ENCODE data around the gene KLK13. TPM values are rescaled to one million over a fixed set of nuclear protein-coding genes. Genes with fewer than 3 reads are reported as not detected.

KLK13 gene, protein sequence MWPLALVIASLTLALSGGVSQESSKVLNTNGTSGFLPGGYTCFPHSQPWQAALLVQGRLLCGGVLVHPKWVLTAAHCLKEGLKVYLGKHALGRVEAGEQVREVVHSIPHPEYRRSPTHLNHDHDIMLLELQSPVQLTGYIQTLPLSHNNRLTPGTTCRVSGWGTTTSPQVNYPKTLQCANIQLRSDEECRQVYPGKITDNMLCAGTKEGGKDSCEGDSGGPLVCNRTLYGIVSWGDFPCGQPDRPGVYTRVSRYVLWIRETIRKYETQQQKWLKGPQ
- not detected in 2 replicates for total RNA-seq

GRCh38 chr19:51064534-51065220, at the start of gene KLK13:
KLK13 (minus strand) TSS chr19:51065092; CDS start chr19:51065067, 25 bp downstream.
- DNase-seq (ENCODE audit: low read depth) = no peak

GRCh38 chr19:51114087-51114729, 49.3 kb upstream of the KLK13 start:
- TF ChIP-seq CTCF (conservative IDR thresholded peaks at IDR 0.05; ENCODE audit: low read depth, low read length) = no peak
- no peak overlapping the region for H3K4me3 ChIP-seq (ENCODE audit: low read depth, low read length)
- DNase-seq (ENCODE audit: low read depth) = no peak

More at GRCh38 chr19:51064534-51065220, at the start of gene KLK13:
- TF ChIP-seq CTCF (conservative IDR thresholded peaks at IDR 0.05; ENCODE audit: low read depth, low read length) = no peak
- peak within 1 kb of the TSS; percentile 36 for H3K4me3 ChIP-seq (ENCODE audit: low read depth, low read length)

GRCh38 chr19:51111606-51112005, 46.7 kb upstream of the KLK13 start:
- no peak for DNase-seq (ENCODE audit: low read depth)
- no peak overlapping the region for H3K4me3 ChIP-seq (ENCODE audit: low read depth, low read length)
- peak; percentile 22 for TF ChIP-seq CTCF (conservative IDR thresholded peaks at IDR 0.05; ENCODE audit: low read depth, low read length)

DNA sequence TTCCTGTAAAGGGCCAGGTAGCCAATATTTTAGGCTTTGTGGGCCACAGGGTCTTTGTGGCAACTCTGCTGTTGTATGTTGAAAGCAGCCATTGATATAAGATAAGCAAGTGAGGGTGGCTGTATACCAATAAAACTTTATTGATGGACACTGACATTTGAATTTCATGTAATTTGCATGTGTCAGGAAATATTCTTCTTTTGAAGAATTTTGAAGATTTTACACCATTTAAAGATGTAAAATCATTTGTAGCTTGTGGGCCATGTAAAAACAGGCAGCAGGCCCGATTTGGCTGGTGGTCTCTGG, 45.7 kb upstream of the KLK13 start:
- H3K4me3 ChIP-seq (ENCODE audit: low read depth, low read length) = no peak overlapping the region
- no peak for DNase-seq (ENCODE audit: low read depth)
- no peak for TF ChIP-seq CTCF (conservative IDR thresholded peaks at IDR 0.05; ENCODE audit: low read depth, low read length)

- no peak for TF ChIP-seq CTCF (conservative IDR thresholded peaks at IDR 0.05; ENCODE audit: low read depth, low read length)
- DNase-seq (ENCODE audit: low read depth) = no peak
These were observed 43.9 kb upstream of the KLK13 start for GRCh38 chr19:51108805-51109146.

GRCh38 chr19:51108066-51108804, 43.3 kb upstream of the KLK13 start, which contains the start of gene CTU1:
CTU1 (minus strand) TSS chr19:51108409; CDS start chr19:51104569, 3,840 bp downstream.
- peak; percentile 92 for DNase-seq (ENCODE audit: low read depth)
- peak within 1 kb of the TSS; percentile 93 for H3K4me3 ChIP-seq (ENCODE audit: low read depth, low read length)
- TF ChIP-seq CTCF (conservative IDR thresholded peaks at IDR 0.05; ENCODE audit: low read depth, low read length) = no peak

More at GRCh38 chr19:51108805-51109146, 43.9 kb upstream of the KLK13 start:
- H3K4me3 ChIP-seq (ENCODE audit: low read depth, low read length) = peak overlapping the region; percentile 93
